ENCODE measurements around the gene RTTN.

DNA sequence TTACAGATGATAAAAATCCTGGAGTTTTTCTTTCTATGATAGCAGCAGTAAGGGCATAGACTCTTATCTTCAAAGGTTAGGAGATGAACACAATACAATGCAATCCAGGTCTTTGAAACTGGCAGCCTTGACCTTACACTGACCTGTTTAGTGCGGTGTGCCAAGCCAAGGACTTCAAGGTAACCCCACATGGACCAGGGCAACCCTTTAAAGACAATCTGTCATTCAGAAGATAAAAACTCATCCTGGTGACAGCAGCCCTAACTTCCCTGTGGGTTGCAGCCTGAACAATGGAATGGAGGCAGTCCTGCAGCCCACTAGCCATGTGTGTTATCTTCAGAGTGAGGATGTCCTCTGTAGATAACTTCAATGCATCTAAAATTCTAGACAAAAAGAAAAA lies 78.1 kb downstream of the RTTN start:
- TF ChIP-seq, protein P1, sequence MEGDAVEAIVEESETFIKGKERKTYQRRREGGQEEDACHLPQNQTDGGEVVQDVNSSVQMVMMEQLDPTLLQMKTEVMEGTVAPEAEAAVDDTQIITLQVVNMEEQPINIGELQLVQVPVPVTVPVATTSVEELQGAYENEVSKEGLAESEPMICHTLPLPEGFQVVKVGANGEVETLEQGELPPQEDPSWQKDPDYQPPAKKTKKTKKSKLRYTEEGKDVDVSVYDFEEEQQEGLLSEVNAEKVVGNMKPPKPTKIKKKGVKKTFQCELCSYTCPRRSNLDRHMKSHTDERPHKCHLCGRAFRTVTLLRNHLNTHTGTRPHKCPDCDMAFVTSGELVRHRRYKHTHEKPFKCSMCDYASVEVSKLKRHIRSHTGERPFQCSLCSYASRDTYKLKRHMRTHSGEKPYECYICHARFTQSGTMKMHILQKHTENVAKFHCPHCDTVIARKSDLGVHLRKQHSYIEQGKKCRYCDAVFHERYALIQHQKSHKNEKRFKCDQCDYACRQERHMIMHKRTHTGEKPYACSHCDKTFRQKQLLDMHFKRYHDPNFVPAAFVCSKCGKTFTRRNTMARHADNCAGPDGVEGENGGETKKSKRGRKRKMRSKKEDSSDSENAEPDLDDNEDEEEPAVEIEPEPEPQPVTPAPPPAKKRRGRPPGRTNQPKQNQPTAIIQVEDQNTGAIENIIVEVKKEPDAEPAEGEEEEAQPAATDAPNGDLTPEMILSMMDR (conservative IDR thresholded peaks at IDR 0.05; ENCODE audit: low read depth in 2 of 2), result no peak
- TF ChIP-seq JUNB (IDR thresholded peaks at IDR 0.05; ENCODE audit: unreplicated experiment), result no peak
- TF ChIP-seq ZNF114 (CRISPR knock-in tag; IDR thresholded peaks at IDR 0.05), result no peak
- no peak for TF ChIP-seq EZH2phosphoT487 (IDR thresholded peaks at IDR 0.05; ENCODE audit: unreplicated experiment)
- no peak for TF ChIP-seq EZH2 (IDR thresholded peaks at IDR 0.05; ENCODE audit: low read depth, unreplicated experiment)
- TF ChIP-seq, protein P2, sequence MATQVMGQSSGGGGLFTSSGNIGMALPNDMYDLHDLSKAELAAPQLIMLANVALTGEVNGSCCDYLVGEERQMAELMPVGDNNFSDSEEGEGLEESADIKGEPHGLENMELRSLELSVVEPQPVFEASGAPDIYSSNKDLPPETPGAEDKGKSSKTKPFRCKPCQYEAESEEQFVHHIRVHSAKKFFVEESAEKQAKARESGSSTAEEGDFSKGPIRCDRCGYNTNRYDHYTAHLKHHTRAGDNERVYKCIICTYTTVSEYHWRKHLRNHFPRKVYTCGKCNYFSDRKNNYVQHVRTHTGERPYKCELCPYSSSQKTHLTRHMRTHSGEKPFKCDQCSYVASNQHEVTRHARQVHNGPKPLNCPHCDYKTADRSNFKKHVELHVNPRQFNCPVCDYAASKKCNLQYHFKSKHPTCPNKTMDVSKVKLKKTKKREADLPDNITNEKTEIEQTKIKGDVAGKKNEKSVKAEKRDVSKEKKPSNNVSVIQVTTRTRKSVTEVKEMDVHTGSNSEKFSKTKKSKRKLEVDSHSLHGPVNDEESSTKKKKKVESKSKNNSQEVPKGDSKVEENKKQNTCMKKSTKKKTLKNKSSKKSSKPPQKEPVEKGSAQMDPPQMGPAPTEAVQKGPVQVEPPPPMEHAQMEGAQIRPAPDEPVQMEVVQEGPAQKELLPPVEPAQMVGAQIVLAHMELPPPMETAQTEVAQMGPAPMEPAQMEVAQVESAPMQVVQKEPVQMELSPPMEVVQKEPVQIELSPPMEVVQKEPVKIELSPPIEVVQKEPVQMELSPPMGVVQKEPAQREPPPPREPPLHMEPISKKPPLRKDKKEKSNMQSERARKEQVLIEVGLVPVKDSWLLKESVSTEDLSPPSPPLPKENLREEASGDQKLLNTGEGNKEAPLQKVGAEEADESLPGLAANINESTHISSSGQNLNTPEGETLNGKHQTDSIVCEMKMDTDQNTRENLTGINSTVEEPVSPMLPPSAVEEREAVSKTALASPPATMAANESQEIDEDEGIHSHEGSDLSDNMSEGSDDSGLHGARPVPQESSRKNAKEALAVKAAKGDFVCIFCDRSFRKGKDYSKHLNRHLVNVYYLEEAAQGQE (IDR thresholded peaks at IDR 0.05; ENCODE audit: unreplicated experiment), result no peak
- no peak for TF ChIP-seq POLR2AphosphoS5 (IDR thresholded peaks at IDR 0.05; ENCODE audit: low read depth)
- TF ChIP-seq, protein P3, sequence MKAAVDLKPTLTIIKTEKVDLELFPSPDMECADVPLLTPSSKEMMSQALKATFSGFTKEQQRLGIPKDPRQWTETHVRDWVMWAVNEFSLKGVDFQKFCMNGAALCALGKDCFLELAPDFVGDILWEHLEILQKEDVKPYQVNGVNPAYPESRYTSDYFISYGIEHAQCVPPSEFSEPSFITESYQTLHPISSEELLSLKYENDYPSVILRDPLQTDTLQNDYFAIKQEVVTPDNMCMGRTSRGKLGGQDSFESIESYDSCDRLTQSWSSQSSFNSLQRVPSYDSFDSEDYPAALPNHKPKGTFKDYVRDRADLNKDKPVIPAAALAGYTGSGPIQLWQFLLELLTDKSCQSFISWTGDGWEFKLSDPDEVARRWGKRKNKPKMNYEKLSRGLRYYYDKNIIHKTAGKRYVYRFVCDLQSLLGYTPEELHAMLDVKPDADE (IDR thresholded peaks at IDR 0.05), result no peak

Measured in GM23338 (cell line).